Heart left ventricle (tissue), 16 donors: ENCODE data around the gene KRT26. TPM values are rescaled to one million over a fixed set of nuclear protein-coding genes. Genes with fewer than 3 reads are reported as not detected.
"Not testable (repeated sequence)": the region's sequence is repeated elsewhere in the genome, so short reads cannot be mapped to it uniquely, and the experiment has no call there.

Experiments
- ATAC-seq, 4 donors: fragments of 200-7000 bp; cut with Tn5 transposase; one replicate each; pipeline ENCODE4 v1.9.1; 2020 to 2022; ENCODE audit warnings: moderate library complexity in 4 of 4, mild to moderate bottlenecking in 3 of 4, moderate number of reproducible peaks in 1 of 4
- DNase-seq, 5 donors: peaks; one replicate each; pipeline ENCODE4 v3.0.0-alpha.2; 2020
- H3K27ac ChIP-seq, 12 donors: fragments of 200-600 bp; sonication (generic) in 4 of 12; one replicate each; pipeline versions ENCODE4 v1.5.0 to v1.8.0; 2016 to 2022; ENCODE audit warnings: mild to moderate bottlenecking in 2 of 12
- H3K27me3 ChIP-seq, 9 donors: fragments of 200-600 bp; sonication (generic) in 2 of 9; one replicate each; pipeline versions ENCODE4 v1.5.1 to v1.8.0; 2016 to 2022; ENCODE audit warnings: mild to moderate bottlenecking in 3 of 9
- H3K36me3 ChIP-seq, 9 donors: fragments of 200-600 bp; sonication (generic) in 2 of 9; one replicate each; pipeline versions ENCODE4 v1.5.0 to v1.8.0; 2018 to 2022; ENCODE audit warnings: mild to moderate bottlenecking in 2 of 9
- H3K4me1 ChIP-seq, 12 donors: fragments of 200-600 bp; sonication (generic) in 4 of 12; one replicate each; pipeline versions ENCODE4 v1.5.0 to v1.8.0; 2016 to 2022; ENCODE audit warnings: mild to moderate bottlenecking in 3 of 12
- H3K4me3 ChIP-seq, 12 donors: fragments of 200-600 bp; sonication (generic) in 4 of 12; one replicate each; pipeline versions ENCODE4 v1.5.0 to v1.8.0; 2017 to 2022; ENCODE audit warnings: mild to moderate bottlenecking in 9 of 12, moderate library complexity in 4 of 12
- H3K9me3 ChIP-seq, 12 donors: fragments of 200-600 bp; sonication (generic) in 4 of 12; one replicate each; pipeline versions ENCODE4 v1.5.0 to v1.8.0; 2016 to 2022; ENCODE audit warnings: mild to moderate bottlenecking in 1 of 12
- CTCF ChIP-seq, 12 donors: fragments of 200-600 bp; sonication (generic) in 4 of 12; IDR thresholded peaks; one replicate each; pipeline versions ENCODE4 v1.5.0 to v1.8.0; 2018 to 2022; ENCODE audit warnings: antibody characterized with exemption in 12 of 12, mild to moderate bottlenecking in 5 of 12
- POLR2A ChIP-seq, 2 donors: fragments of 450-650 bp; IDR thresholded peaks; one replicate each; pipeline ENCODE4 v1.6.1; 2017; ENCODE audit warnings: antibody characterized with exemption in 2 of 2, mild to moderate bottlenecking in 2 of 2, moderate library complexity in 2 of 2
- WGBS, 4 donors: extraction: QIAGEN DNeasy Blood & Tissue Kit in 2 of 4; methylation state at CpG; one replicate each; pipeline versions ENCODE4 v1.1.5 to v1.1.7; 2013 to 2018; 5-methylcytosine and 5-hydroxymethylcytosine counted together
- intact Hi-C, 10 donors: fragments of 100-400 bp; cut with DNase I; formaldehyde crosslinking; loops; one replicate each; pipeline versions ENCODE4 v1.11.1 to v1.14.2; 2022
- polyA plus RNA-seq, 2 donors: library from polyadenylated mRNA; stranded (reverse); fragments of 200-250 nt; gene quantifications; one replicate each; pipeline ENCODE4 v1.2.3, GENCODE V29; 2013
- total RNA-seq, 9 donors: library from RNA; depleted of rRNA in 2 of 9; stranded (reverse); fragments of >200 nt in 2 of 9; fragmentation: NEBNext Ultra II Directional in 3 of 9; extraction: Animal tissue kit (Norgen Biotek cat#: 25700) in 3 of 9; gene quantifications; one replicate each; pipeline versions ENCODE4 v1.1.0 to v1.2.4, GENCODE V29; 2016 to 2023
- donor health status: ischemic (EF 13 %, LVEDD 7.1; RV severe dilation, severe dysfunction).
- donor health status: healthy with polysubstance abuse.
- donor health status: DM: no; HTN: yes; CAD: no.
- donor health status: DM: no; HTN: no; CAD: no.
- donor health status: ischemic (EF 25% LVEDD 6.9; RV normal size, moderate dysfunction).
- donor health status: ischemic (EF 25% LVEDD 5.7; RV mildly dilated, moderate dysfunction).
- donor health status: healthy.
- donor health status: DM: yes; HTN: yes; CAD: no.
- donor health status: ischemic (EF 35%, LVEDD 5.7; RV mildly dilated, moderate dysfunction).
- donor health status: nonischemic (EF 11% LVEDD 7.7; RV severe dilation, severe dysfunction).
- donor health status: DM: yes; HTN: yes; CAD: no.
- donor health status: PGD.
- donor health status: ischemic (EF 29% LVEDD 5.4; RV normal size, mild dysfunction).
- donor health status: nonischemic (EF 23%, LVEDD 6.1; RV moderate dilation, normal function).

KRT26 gene
- total and polyA plus RNA-seq, 11 donors: not detected

- Histone ChIP-seq H3K27ac (no peak within 1 kb of the TSS), H3K27me3 (peaks cover 0 to 7% (median 0%) of the 10 kb centered on the region in 9 donors), H3K36me3 (no peaks in the 10 kb centered on the region), H3K4me1 (no peaks in the 10 kb centered on the region), H3K4me3 (no peak within 1 kb of the TSS), H3K9me3 (peaks cover 0 to 34% (median 19%) of the 10 kb centered on the region in 12 donors)
- 73 to 79% (median 77%) methylated on average over 4 of the region's 4 CpGs for WGBS, 4 donors
- ATAC-seq (no peak), DNase-seq (no peak)
- TF ChIP-seq CTCF (IDR thresholded peaks at IDR 0.05): no peak
- TF ChIP-seq POLR2A (IDR thresholded peaks at IDR 0.05): no peak
- intact Hi-C loops: loop anchor here in 1 of 10 donors (10.0 kb wide), 1 partner anchor 60 kb away; no protein-coding TSS in a partner anchor
Measured at GRCh38 chr17:40755231-40755630, 16.8 kb downstream of the KRT26 start, which contains the start of gene KRT25. TSS of gene KRT25 (minus strand) at chr17:40755331. CDS start at chr17:40755271, 60 bp downstream.

GRCh38 chr17:40753804-40754203, 18.2 kb downstream of the KRT26 start:
- Histone ChIP-seq H3K36me3 (no peaks in the 10 kb centered on the region), H3K4me3 (no peak overlapping the region), H3K27me3 (peaks cover 0 to 12% (median 0%) of the 10 kb centered on the region in 9 donors), H3K9me3 (peaks cover 0 to 21% (median 5%) of the 10 kb centered on the region in 12 donors), H3K4me1 (no peaks in the 10 kb centered on the region), H3K27ac (no peak overlapping the region)
- DNase-seq: no peak
- ATAC-seq: no peak
- TF ChIP-seq POLR2A (IDR thresholded peaks at IDR 0.05) (no peak), CTCF (IDR thresholded peaks at IDR 0.05) (no peak)
- 86 to 90% (median 88%) methylated on average over 3 of the region's 3 CpGs for WGBS, 4 donors
- intact Hi-C loops: loop anchor here in 1 of 10 donors (10.0 kb wide), 1 partner anchor 59 kb away; no protein-coding TSS in a partner anchor

- 78 to 84% (median 81%) methylated on average over 14 of the region's 14 CpGs for WGBS, 4 donors
- H3K4me1 ChIP-seq: no peaks in the 10 kb centered on the region
- intact Hi-C loops: loop anchor here in 1 of 10 donors (10.0 kb wide), 1 partner anchor 56 kb away; no protein-coding TSS in a partner anchor
- TF ChIP-seq CTCF (IDR thresholded peaks at IDR 0.05): no peak
- no peak for TF ChIP-seq POLR2A (IDR thresholded peaks at IDR 0.05)
- H3K4me3 ChIP-seq: no peak overlapping the region
- no peak for ATAC-seq
- no peak for DNase-seq
- no peak overlapping the region for H3K27ac ChIP-seq
- peaks cover 0 to 23% (median 0%) of the 10 kb centered on the region in 9 donors for H3K27me3 ChIP-seq
- H3K9me3 ChIP-seq: peaks cover 0 to 4% (median 0%) of the 10 kb centered on the region in 12 donors
- H3K36me3 ChIP-seq: no peaks in the 10 kb centered on the region
Measured at GRCh38 chr17:40751065-40751464, 20.9 kb downstream of the KRT26 start.

- no peaks in the 10 kb centered on the region for H3K4me1 ChIP-seq
- intact Hi-C loops: loop anchor here in 1 of 10 donors (10.0 kb wide), 1 partner anchor 56 kb away; no protein-coding TSS in a partner anchor
- H3K36me3 ChIP-seq: no peaks in the 10 kb centered on the region
- H3K4me3 ChIP-seq: no peak overlapping the region
- 77 to 85% (median 79%) methylated on average over 6 of the region's 6 CpGs for WGBS, 4 donors
- DNase-seq: no peak
- H3K27me3 ChIP-seq: peaks cover 0 to 25% (median 3%) of the 10 kb centered on the region in 9 donors
- H3K27ac ChIP-seq: no peak overlapping the region
- peaks cover 0 to 4% (median 0%) of the 10 kb centered on the region in 12 donors for H3K9me3 ChIP-seq
- no peak for ATAC-seq
- TF ChIP-seq POLR2A (IDR thresholded peaks at IDR 0.05) (no peak), CTCF (IDR thresholded peaks at IDR 0.05) (no peak)
Measured at GRCh38 chr17:40750391-40750790, 21.6 kb downstream of the KRT26 start.

- intact Hi-C loops, H3K27ac ChIP-seq, ATAC-seq, H3K36me3 ChIP-seq, H3K4me1 ChIP-seq, H3K9me3 ChIP-seq, H3K4me3 ChIP-seq, DNase-seq: not testable (repeated sequence)
- peaks cover 0 to 31% (median 3%) of the 10 kb centered on the region in 9 donors for H3K27me3 ChIP-seq
- 41 to 59% (median 55%) methylated on average over 1 of the region's 1 CpG for WGBS, 4 donors
Measured at GRCh38 chr17:40748666-40749065, 23.3 kb downstream of the KRT26 start.
